A673 (cell line): ENCODE data around the gene GRIK4. TPM values are rescaled to one million over a fixed set of nuclear protein-coding genes. Genes with fewer than 3 reads are reported as not detected.

Source experiments
- BruUV-seq: library from RNA; stranded (reverse); fragments of 400-500 nt; replicated peaks from 2 replicates; lab custom pipeline; 2021; lab: Mats Ljungman, UMichigan
- CTCF ChIA-PET: fragments of 300-600 bp; sonication (Branson Sonifier 250); formaldehyde crosslinking; loops from one replicate; lab custom pipeline; 2022; ENCODE audit warnings: antibody characterized with exemption; lab: Charles Lee
- POLR2A ChIA-PET: fragments of 300-600 bp; sonication (Branson Sonifier 250); formaldehyde crosslinking; loops from one replicate; lab custom pipeline; 2022; ENCODE audit warnings: antibody characterized with exemption; ENCODE audit not compliant: low non-redundant PET; lab: Charles Lee
- DNase-seq: peaks from one replicate; pipeline ENCODE4 v3.0.0-alpha.2; 2015; ENCODE audit warnings: low spot score
- H3K27ac ChIP-seq: fragments of 200-600 bp; sonication (generic); 2 replicates; pipeline ENCODE4 v1.5.1; 2016; ENCODE audit warnings: mixed run types, low read depth, mild to moderate bottlenecking, mixed read lengths, antibody characterized with exemption, low read length; ENCODE audit not compliant: poor library complexity, severe bottlenecking
- H3K27me3 ChIP-seq: fragments of 200-600 bp; sonication (generic); replicated peaks from 2 replicates; pipeline ENCODE4 v1.6.1; 2017; ENCODE audit warnings: mixed run types, low read depth, mild to moderate bottlenecking, mixed read lengths, antibody characterized with exemption, low read length; ENCODE audit not compliant: insufficient read depth, poor library complexity
- H3K36me3 ChIP-seq: fragments of 200-600 bp; sonication (generic); 2 replicates; pipeline ENCODE4 v1.6.1; 2016; ENCODE audit warnings: mixed run types, mild to moderate bottlenecking, mixed read lengths, antibody characterized with exemption, low read length; ENCODE audit not compliant: insufficient read depth, poor library complexity, severe bottlenecking
- H3K4me1 ChIP-seq: fragments of 200-600 bp; sonication (generic); 2 replicates; pipeline ENCODE4 v1.6.1; 2017; ENCODE audit warnings: mixed run types, mild to moderate bottlenecking, mixed read lengths, antibody characterized with exemption, low read length; ENCODE audit not compliant: insufficient read depth, poor library complexity, severe bottlenecking
- H3K4me3 ChIP-seq: fragments of 200-600 bp; sonication (generic); 2 replicates; pipeline ENCODE4 v1.5.1; 2016; ENCODE audit warnings: low read depth, mixed run types, mild to moderate bottlenecking, mixed read lengths, low read length; ENCODE audit not compliant: poor library complexity, severe bottlenecking
- H3K9me3 ChIP-seq: fragments of 200-600 bp; sonication (generic); 2 replicates; pipeline ENCODE4 v1.6.1; 2016; ENCODE audit warnings: mixed run types, low read depth, mild to moderate bottlenecking, mixed read lengths, antibody characterized with exemption, low read length; ENCODE audit not compliant: poor library complexity, severe bottlenecking
- EZH2 ChIP-seq: fragments of 200-600 bp; sonication (generic); IDR thresholded peaks from 2 replicates; pipeline ENCODE4 v1.6.1; 2017; ENCODE audit warnings: borderline replicate concordance, low read depth, mild to moderate bottlenecking, mixed read lengths, antibody characterized with exemption, low read length; ENCODE audit not compliant: poor library complexity, severe bottlenecking
- intact Hi-C: fragments of 100-400 bp; cut with micrococcal nuclease; formaldehyde crosslinking; loops from one replicate; pipeline ENCODE4 v1.10.0; 2022; ENCODE audit not compliant: unreplicated experiment
- total RNA-seq: library from RNA; stranded (reverse); gene quantifications from 2 replicates; pipeline ENCODE4 v1.2.3, GENCODE V29; 2021
- TF ChIP-seq, protein P1 (sequence below): fragments of 300-800, 200-600 bp; sonication (generic); conservative IDR thresholded peaks from 2 replicates; pipeline ENCODE4 v1.5.1; 2017; ENCODE audit warnings: low read depth, mild to moderate bottlenecking, antibody characterized with exemption, low read length, moderate library complexity, mixed read lengths

The GRIK4 gene
- total RNA-seq, 1 experiment from 2014 or later: not detected

DNA sequence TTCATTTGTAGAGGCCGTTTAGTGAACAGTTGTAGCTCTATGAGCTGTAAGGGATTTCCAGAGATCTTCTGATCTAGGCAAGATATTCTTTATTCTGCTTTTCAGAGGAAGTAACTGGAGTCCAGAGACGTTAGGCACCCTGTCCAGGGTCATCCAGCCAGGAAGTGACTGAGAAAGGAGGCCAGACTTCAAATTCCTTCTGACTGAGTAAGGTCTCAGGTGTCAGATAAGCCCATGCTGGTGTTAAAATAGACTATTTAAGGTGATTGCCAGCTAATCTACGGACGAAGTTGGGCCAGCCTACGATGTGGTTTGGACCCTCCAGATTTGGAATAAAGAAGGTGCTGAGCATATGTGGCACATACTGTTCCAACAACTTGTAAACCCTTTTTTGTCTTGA lies 54.6 kb downstream of the GRIK4 start:
- H3K4me3 ChIP-seq: no peak overlapping the region
- TF ChIP-seq EZH2: no peak
- TF ChIP-seq, protein P1, sequence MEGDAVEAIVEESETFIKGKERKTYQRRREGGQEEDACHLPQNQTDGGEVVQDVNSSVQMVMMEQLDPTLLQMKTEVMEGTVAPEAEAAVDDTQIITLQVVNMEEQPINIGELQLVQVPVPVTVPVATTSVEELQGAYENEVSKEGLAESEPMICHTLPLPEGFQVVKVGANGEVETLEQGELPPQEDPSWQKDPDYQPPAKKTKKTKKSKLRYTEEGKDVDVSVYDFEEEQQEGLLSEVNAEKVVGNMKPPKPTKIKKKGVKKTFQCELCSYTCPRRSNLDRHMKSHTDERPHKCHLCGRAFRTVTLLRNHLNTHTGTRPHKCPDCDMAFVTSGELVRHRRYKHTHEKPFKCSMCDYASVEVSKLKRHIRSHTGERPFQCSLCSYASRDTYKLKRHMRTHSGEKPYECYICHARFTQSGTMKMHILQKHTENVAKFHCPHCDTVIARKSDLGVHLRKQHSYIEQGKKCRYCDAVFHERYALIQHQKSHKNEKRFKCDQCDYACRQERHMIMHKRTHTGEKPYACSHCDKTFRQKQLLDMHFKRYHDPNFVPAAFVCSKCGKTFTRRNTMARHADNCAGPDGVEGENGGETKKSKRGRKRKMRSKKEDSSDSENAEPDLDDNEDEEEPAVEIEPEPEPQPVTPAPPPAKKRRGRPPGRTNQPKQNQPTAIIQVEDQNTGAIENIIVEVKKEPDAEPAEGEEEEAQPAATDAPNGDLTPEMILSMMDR: no peak
- no peaks in the 10 kb centered on the region for H3K9me3 ChIP-seq
- CTCF ChIA-PET: no interaction called here
- H3K27me3 ChIP-seq: peaks cover 32% of the 10 kb centered on the region
- POLR2A ChIA-PET: no interaction called here
- BruUV-seq: no TSS peak
- H3K27ac ChIP-seq: no peak overlapping the region
- intact Hi-C loops: no loop called here
- H3K4me1 ChIP-seq: peaks cover 8% of the 10 kb centered on the region
- no peak for DNase-seq
- H3K36me3 ChIP-seq: no peaks in the 10 kb centered on the region

DNA sequence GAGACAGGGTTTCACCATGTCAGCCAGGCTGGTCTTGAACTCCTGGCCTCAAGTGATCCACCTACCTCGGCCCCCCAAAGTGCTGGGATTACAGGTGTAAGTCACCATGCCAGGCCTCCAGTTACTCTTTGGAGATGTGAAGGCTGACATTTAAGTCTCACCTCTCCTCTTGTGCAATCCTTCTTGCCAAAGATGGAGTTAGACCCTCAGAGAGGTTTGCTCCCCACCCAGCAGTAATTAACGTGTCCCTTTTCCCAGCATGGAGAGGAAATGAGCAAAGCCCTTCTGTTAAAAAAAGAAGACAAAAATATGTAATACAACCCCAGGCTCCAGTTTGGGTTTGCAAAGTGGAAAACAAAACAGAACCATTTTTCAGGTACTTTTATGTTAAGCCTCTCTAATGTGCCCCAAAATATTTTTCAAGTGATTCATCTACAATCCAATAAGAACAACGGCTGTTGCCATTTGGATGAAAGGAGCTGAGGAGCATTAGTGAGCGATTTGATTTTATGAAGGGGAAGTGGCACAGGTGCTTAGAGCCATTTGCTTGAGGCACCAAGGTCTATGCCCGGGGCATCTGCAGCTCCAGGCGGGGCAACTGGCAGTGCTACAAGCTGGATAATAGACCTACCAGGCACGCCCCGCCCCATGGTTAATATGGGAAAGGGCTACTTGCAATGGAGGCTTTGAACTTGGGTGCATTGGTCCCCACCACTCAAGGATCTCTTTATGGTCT lies 57.2 kb downstream of the GRIK4 start:
- Histone ChIP-seq H3K4me1 (peaks cover 8% of the 10 kb centered on the region), H3K36me3 (no peaks in the 10 kb centered on the region), H3K27ac (no peak overlapping the region), H3K4me3 (no peak overlapping the region), H3K27me3 (peaks cover 19% of the 10 kb centered on the region), H3K9me3 (no peaks in the 10 kb centered on the region)
- intact Hi-C loops: no loop called here
- ChIA-PET CTCF (no interaction called here), POLR2A (no interaction called here)
- no peak for TF ChIP-seq EZH2
- TF ChIP-seq, protein P1: no peak
- no TSS peak for BruUV-seq
- DNase-seq: no peak

DNA sequence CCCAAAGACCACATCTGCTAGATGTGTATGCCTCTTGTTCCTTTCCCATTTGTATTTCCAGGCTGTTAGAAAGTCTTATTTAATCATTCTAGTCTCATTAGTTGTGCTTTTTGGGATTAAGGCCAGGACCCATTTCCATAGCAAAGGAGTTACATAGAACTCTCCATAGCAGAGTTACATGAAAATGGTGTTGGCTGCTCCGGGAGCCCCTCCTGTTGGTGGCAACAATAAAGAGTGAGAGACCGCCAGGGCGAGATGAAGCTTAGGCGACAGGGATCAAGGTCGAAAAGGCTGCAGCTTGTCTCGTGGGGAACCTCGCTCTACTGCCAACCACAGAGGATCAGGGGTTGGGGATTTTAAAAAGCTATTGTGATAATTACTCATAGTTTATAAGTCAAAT lies 58.3 kb downstream of the GRIK4 start:
- H3K4me1 ChIP-seq: no peaks in the 10 kb centered on the region
- no peaks in the 10 kb centered on the region for H3K36me3 ChIP-seq
- H3K27me3 ChIP-seq: peaks cover 10% of the 10 kb centered on the region
- CTCF ChIA-PET: no interaction called here
- BruUV-seq: no TSS peak
- H3K4me3 ChIP-seq: no peak overlapping the region
- no peak for DNase-seq
- POLR2A ChIA-PET: no interaction called here
- no peaks in the 10 kb centered on the region for H3K9me3 ChIP-seq
- TF ChIP-seq, protein P1: no peak
- no peak for TF ChIP-seq EZH2
- H3K27ac ChIP-seq: no peak overlapping the region
- intact Hi-C loops: no loop called here
